Measurements from ENCODE around the gene CPT1B.

DNA sequence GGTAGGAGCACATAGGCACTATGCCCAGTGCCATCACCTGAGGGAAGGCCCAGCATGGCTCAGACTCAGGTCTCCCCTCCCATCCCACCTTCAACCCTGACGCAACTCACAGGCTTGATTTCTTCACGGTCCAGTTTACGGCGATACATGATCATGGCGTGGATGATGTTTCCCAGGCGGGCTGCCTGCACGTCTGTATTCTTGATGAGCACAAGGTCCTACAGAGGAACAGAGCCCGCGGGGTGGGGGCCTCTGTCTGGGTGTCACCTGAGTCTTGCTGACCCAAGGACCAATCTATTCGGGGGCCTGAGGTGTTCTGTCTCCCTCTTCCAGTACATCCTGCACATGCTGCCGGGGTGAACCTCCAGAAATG lies 3.9 kb downstream of the CPT1B start:
- TF ChIP-seq, protein P1, sequence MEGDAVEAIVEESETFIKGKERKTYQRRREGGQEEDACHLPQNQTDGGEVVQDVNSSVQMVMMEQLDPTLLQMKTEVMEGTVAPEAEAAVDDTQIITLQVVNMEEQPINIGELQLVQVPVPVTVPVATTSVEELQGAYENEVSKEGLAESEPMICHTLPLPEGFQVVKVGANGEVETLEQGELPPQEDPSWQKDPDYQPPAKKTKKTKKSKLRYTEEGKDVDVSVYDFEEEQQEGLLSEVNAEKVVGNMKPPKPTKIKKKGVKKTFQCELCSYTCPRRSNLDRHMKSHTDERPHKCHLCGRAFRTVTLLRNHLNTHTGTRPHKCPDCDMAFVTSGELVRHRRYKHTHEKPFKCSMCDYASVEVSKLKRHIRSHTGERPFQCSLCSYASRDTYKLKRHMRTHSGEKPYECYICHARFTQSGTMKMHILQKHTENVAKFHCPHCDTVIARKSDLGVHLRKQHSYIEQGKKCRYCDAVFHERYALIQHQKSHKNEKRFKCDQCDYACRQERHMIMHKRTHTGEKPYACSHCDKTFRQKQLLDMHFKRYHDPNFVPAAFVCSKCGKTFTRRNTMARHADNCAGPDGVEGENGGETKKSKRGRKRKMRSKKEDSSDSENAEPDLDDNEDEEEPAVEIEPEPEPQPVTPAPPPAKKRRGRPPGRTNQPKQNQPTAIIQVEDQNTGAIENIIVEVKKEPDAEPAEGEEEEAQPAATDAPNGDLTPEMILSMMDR (IDR thresholded peaks at IDR 0.05; ENCODE audit: borderline replicate concordance, extremely low read depth, low read length, poor library complexity, severe bottlenecking), result no peak
- no peak for TF ChIP-seq EZH2 (IDR thresholded peaks at IDR 0.05; ENCODE audit: borderline replicate concordance, low read depth, low read length, severe bottlenecking)

Data from DND-41 (cell line).